IMR-90 (cell line): ENCODE measurements around the gene MEIS2. TPM values are rescaled to one million over a fixed set of nuclear protein-coding genes. Genes with fewer than 3 reads are reported as not detected.

ENCODE experiments used
- ATAC-seq: fragments of 200-7000 bp; cut with Tn5 transposase; 2 replicates; pipeline ENCODE4 v1.9.1; 2020; ENCODE audit warnings: low read depth, mild to moderate bottlenecking, moderate library complexity
- BruUV-seq: library from RNA; stranded (reverse); fragments of 400-500 nt; replicated peaks from 2 replicates; lab custom pipeline; 2021; lab: Mats Ljungman, UMichigan
- CTCF ChIA-PET: fragments of 300-600 bp; formaldehyde crosslinking; extraction: SDS; loops from one replicate; lab custom pipeline; 2021; ENCODE audit warnings: antibody characterized with exemption; lab: Yijun Ruan, JAX
- POLR2A ChIA-PET: fragments of 300-600 bp; sonication (Branson Sonifier 250); formaldehyde crosslinking; loops from one replicate; lab custom pipeline; 2022; ENCODE audit warnings: antibody characterized with exemption; ENCODE audit not compliant: unreplicated experiment; lab: Charles Lee
- DNase-seq: peaks from one replicate; pipeline ENCODE4 v3.0.0; 2013
- H2AFZ ChIP-seq: replicated peaks from 2 replicates; pipeline ENCODE3; 2013; ENCODE audit warnings: low read length, mild to moderate bottlenecking; ENCODE audit not compliant: poor library complexity
- H2AK5ac ChIP-seq: 2 replicates; pipeline ENCODE4 v1.6.1; 2013; ENCODE audit warnings: low read depth, low read length, inconsistent platforms
- H2AK9ac ChIP-seq: replicated peaks from 2 replicates; pipeline ENCODE3; 2013; ENCODE audit warnings: mild to moderate bottlenecking, low read depth, low read length, moderate library complexity; ENCODE audit not compliant: poor library complexity
- H2BK120ac ChIP-seq: 2 replicates; pipeline ENCODE4 v1.6.1; 2013; ENCODE audit warnings: low read depth, low read length, inconsistent platforms
- H2BK15ac ChIP-seq: 3 replicates; pipeline ENCODE4 v1.6.1; 2013; ENCODE audit warnings: low read depth, low read length, inconsistent platforms
- H2BK20ac ChIP-seq: 2 replicates; pipeline ENCODE4 v1.6.1; 2013; ENCODE audit warnings: low read depth, mild to moderate bottlenecking, inconsistent platforms, low read length, moderate library complexity
- H2BK5ac ChIP-seq: 2 replicates; pipeline ENCODE4 v1.6.1; 2013; ENCODE audit warnings: mild to moderate bottlenecking, low read depth, low read length, inconsistent platforms; ENCODE audit not compliant: poor library complexity, severe bottlenecking
- H3K14ac ChIP-seq: replicated peaks from 2 replicates; pipeline ENCODE4 v1.6.1; 2013; ENCODE audit warnings: low read depth, low read length, inconsistent platforms
- H3K18ac ChIP-seq: 2 replicates; pipeline ENCODE4 v1.6.1; 2013; ENCODE audit warnings: low read depth, low read length, control low read depth
- H3K23ac ChIP-seq: 2 replicates; pipeline ENCODE4 v1.6.1; 2013; ENCODE audit warnings: low read depth, low read length, inconsistent platforms
- H3K27ac ChIP-seq: 2 replicates; pipeline ENCODE4 v1.5.1; 2013; ENCODE audit warnings: mild to moderate bottlenecking, control low read depth, low read length; ENCODE audit not compliant: insufficient read depth
- H3K27me3 ChIP-seq: 2 replicates; pipeline ENCODE4 v1.6.1; 2013; ENCODE audit warnings: low read length; ENCODE audit not compliant: control insufficient read depth, insufficient read depth
- H3K36me3 ChIP-seq: 2 replicates; pipeline ENCODE4 v1.6.1; 2013; ENCODE audit warnings: low read length, mixed read lengths; ENCODE audit not compliant: control insufficient read depth, insufficient read depth
- H3K4ac ChIP-seq: 2 replicates; pipeline ENCODE4 v1.6.1; 2013; ENCODE audit warnings: low read depth, low read length, inconsistent platforms
- H3K4me1 ChIP-seq: 2 replicates; pipeline ENCODE4 v1.6.1; 2013; ENCODE audit warnings: low read length, mixed read lengths; ENCODE audit not compliant: control insufficient read depth, insufficient read depth
- H3K4me2 ChIP-seq: 2 replicates; pipeline ENCODE4 v1.6.1; 2013; ENCODE audit warnings: low read depth, mild to moderate bottlenecking, control low read depth, low read length, moderate library complexity
- H3K4me3 ChIP-seq: 2 replicates; pipeline ENCODE4 v1.5.1; 2013; ENCODE audit warnings: low read depth, mild to moderate bottlenecking, control low read depth, low read length, moderate library complexity; ENCODE audit not compliant: insufficient read depth
- H3K56ac ChIP-seq: 2 replicates; pipeline ENCODE4 v1.6.1; 2013; ENCODE audit warnings: low read length, inconsistent platforms; ENCODE audit not compliant: insufficient read depth; ENCODE audit errors: extremely low read depth
- H3K79me1 ChIP-seq, 2 experiments: 2 replicates each; pipeline ENCODE4 v1.6.1; 2013; ENCODE audit warnings: low read length in 2 of 2, inconsistent platforms in 1 of 2, low read depth in 1 of 2
- H3K9ac ChIP-seq: 2 replicates; pipeline ENCODE4 v1.6.1; 2013; ENCODE audit warnings: low read depth, low read length, control low read depth
- H3K9me1 ChIP-seq: 2 replicates; pipeline ENCODE4 v1.6.1; 2013; ENCODE audit warnings: low read length, inconsistent platforms; ENCODE audit not compliant: insufficient read depth
- H3K9me3 ChIP-seq: 2 replicates; pipeline ENCODE4 v1.6.1; 2013; ENCODE audit warnings: low read length; ENCODE audit not compliant: control insufficient read depth, insufficient read depth
- H4K20me1 ChIP-seq: 2 replicates; pipeline ENCODE4 v1.6.1; 2013; ENCODE audit warnings: low read length, inconsistent platforms; ENCODE audit not compliant: insufficient read depth
- H4K5ac ChIP-seq: 2 replicates; pipeline ENCODE4 v1.6.1; 2013; ENCODE audit warnings: mild to moderate bottlenecking, low read depth, low read length, control low read depth
- H4K8ac ChIP-seq, 2 experiments: 2 replicates each; pipeline ENCODE4 v1.6.1; 2013; ENCODE audit warnings: low read depth in 2 of 2, low read length in 2 of 2, control low read depth in 1 of 2, inconsistent platforms in 1 of 2
- H4K91ac ChIP-seq: 2 replicates; pipeline ENCODE4 v1.6.1; 2013; ENCODE audit warnings: low read depth, low read length, inconsistent platforms; ENCODE audit not compliant: insufficient read depth
- CEBPB ChIP-seq: IDR thresholded peaks from 2 replicates; pipeline ENCODE4 v1.6.1; 2012; ENCODE audit warnings: low read depth, low read length, improper control_type of control experiment
- FOS ChIP-seq: fragments of 150-350 bp; IDR thresholded peaks from 2 replicates; pipeline ENCODE4 v1.6.1; 2016; ENCODE audit warnings: low read depth, low read length
- MAFK ChIP-seq: IDR thresholded peaks from 2 replicates; pipeline ENCODE4 v1.6.1; 2012; ENCODE audit warnings: low read depth, low read length, improper control_type of control experiment
- MAZ ChIP-seq: IDR thresholded peaks from 2 replicates; pipeline ENCODE4 v1.6.1; 2012; ENCODE audit warnings: low read depth, mild to moderate bottlenecking, low read length, improper control_type of control experiment, moderate library complexity, borderline replicate concordance
- NFE2L2 ChIP-seq: fragments of 150-350 bp; IDR thresholded peaks from 2 replicates; pipeline ENCODE4 v1.6.1; 2016; ENCODE audit warnings: low read depth, mild to moderate bottlenecking, low read length
- POLR2A ChIP-seq: IDR thresholded peaks from 2 replicates; pipeline ENCODE4 v1.6.1; 2012; ENCODE audit warnings: mild to moderate bottlenecking, low read depth, low read length
- RAD21 ChIP-seq: IDR thresholded peaks from 2 replicates; pipeline ENCODE4 v1.6.1; 2012; ENCODE audit warnings: low read length, improper control_type of control experiment
- RCOR1 ChIP-seq: IDR thresholded peaks from 2 replicates; pipeline ENCODE4 v1.6.1; 2012; ENCODE audit warnings: mild to moderate bottlenecking, low read length, improper control_type of control experiment; ENCODE audit not compliant: insufficient replicate concordance
- RFX5 ChIP-seq: IDR thresholded peaks from 2 replicates; pipeline ENCODE4 v1.8.0; 2012; ENCODE audit warnings: low read depth, mild to moderate bottlenecking, low read length, moderate library complexity
- SMC3 ChIP-seq: fragments of 150-350 bp; IDR thresholded peaks from 2 replicates; pipeline ENCODE4 v1.6.1; 2016; ENCODE audit warnings: low read depth, mild to moderate bottlenecking, antibody characterized with exemption, low read length, moderate library complexity
- WGBS, 2 experiments: methylation state at CpG; one replicate each; pipeline versions ENCODE4 v1.1.5 to v1.1.7; 2013; ENCODE audit warnings: missing lambda C conversion rate in 2 of 2; ENCODE audit not compliant: insufficient read length in 1 of 2; ENCODE audit errors: extremely low coverage in 2 of 2; 5-methylcytosine and 5-hydroxymethylcytosine counted together
- dilution Hi-C: fragments of 300-500 bp; cut with HindIII; formaldehyde crosslinking; loops from one replicate; pipeline ENCODE4 v1.14.3; 2018; ENCODE audit warnings: low sequenced_read_pairs; ENCODE audit not compliant: unreplicated experiment
- in situ Hi-C: fragments of 300-500 bp; cut with MboI; formaldehyde crosslinking; loops from 3 replicates; pipeline ENCODE4 v1.14.3; 2019; ENCODE audit warnings: low sequenced_read_pairs, inconsistent platforms, mixed read lengths
- intact Hi-C: fragments of 100-400 bp; cut with micrococcal nuclease; formaldehyde crosslinking; loops from 2 replicates; pipeline ENCODE4 v1.10.0; 2022
- polyA plus RNA-seq, 3 experiments: library from polyadenylated mRNA; depleted of rRNA; stranded (reverse); fragments of >200 nt; gene quantifications; 2 replicates each; pipeline ENCODE4 v1.2.3, GENCODE V29; 2012; ENCODE audit warnings: low replicate concordance in 1 of 3
- total RNA-seq: library from RNA; depleted of rRNA; stranded (reverse); fragments of >200 nt; gene quantifications from 2 replicates; pipeline ENCODE4 v1.2.3, GENCODE V29; 2012

MEIS2 gene
- total and polyA plus RNA-seq, 2 of the 4 experiments (the other 2 are of a cell fraction), result 70.1 to 71.3 TPM

GRCh38 chr15:36925653-36926426, 174.5 kb downstream of the MEIS2 start:
- H3K27ac ChIP-seq, result no peak overlapping the region
- no peak for TF ChIP-seq FOS
- TF ChIP-seq SMC3, result no peak
- TF ChIP-seq NFE2L2, result no peak
- TF ChIP-seq POLR2A, result no peak
- no peak for TF ChIP-seq RAD21
- TF ChIP-seq MAFK, result no peak
- no peak for TF ChIP-seq CEBPB
- TF ChIP-seq RFX5, result no peak
- TF ChIP-seq RCOR1, result no peak
- TF ChIP-seq MAZ, result no peak
- CTCF ChIA-PET, result interaction anchor here (0.6 to 0.7 kb wide), 2 partner anchors 25 to 115 kb away, joined by 3 read pairs; no protein-coding TSS in a partner anchor

More at GRCh38 chr15:36925653-36926426, 174.5 kb downstream of the MEIS2 start:
- ATAC-seq (no peak), DNase-seq (no peak)
- H3K23ac ChIP-seq, result no peak overlapping the region
- no peaks in the 10 kb centered on the region for H3K4me1 ChIP-seq
- H2BK20ac ChIP-seq, result no peak overlapping the region
- H3K14ac ChIP-seq, result no peak overlapping the region
- H2AFZ ChIP-seq, result no peak overlapping the region
- H3K27me3 ChIP-seq, result no peaks in the 10 kb centered on the region
- no peak overlapping the region for H3K4ac ChIP-seq
- intact Hi-C loops, result no loop called here
- dilution Hi-C loops, result no loop called here
- peaks cover 2% of the 10 kb centered on the region; the same call in 1 of the 2 replicates for H3K9me1 ChIP-seq
- BruUV-seq, result no TSS peak
- no peak overlapping the region for H3K9ac ChIP-seq
- no peak overlapping the region for H4K5ac ChIP-seq
- in situ Hi-C loops, result no loop called here
- H3K4me3 ChIP-seq, result no peak overlapping the region
- no peak overlapping the region for H4K91ac ChIP-seq
- H4K20me1 ChIP-seq, result no peaks in the 10 kb centered on the region; the same call in 1 of the 2 replicates
- H2BK15ac ChIP-seq, result no peak overlapping the region
- no peak overlapping the region for H3K18ac ChIP-seq
- no peak overlapping the region for H2AK9ac ChIP-seq
- H3K4me2 ChIP-seq, result no peak overlapping the region
- H2BK120ac ChIP-seq, result no peak overlapping the region
- H2BK5ac ChIP-seq, result no peak overlapping the region
- no peak overlapping the region for H3K56ac ChIP-seq
- no peaks in the 10 kb centered on the region for H3K9me3 ChIP-seq
- POLR2A ChIA-PET, result no interaction called here
- no peak overlapping the region for H4K8ac ChIP-seq
- H2AK5ac ChIP-seq, result no peak overlapping the region
- peaks cover 10 to 31% of the 10 kb centered on the region in 2 experiments; a peak in 2 of 4 replicates for H3K79me1 ChIP-seq
- peaks cover 5% of the 10 kb centered on the region for H3K36me3 ChIP-seq
- no CpG with 5 or more reads among the region's 9 CpGs for WGBS, 2 experiments
